ENCODE data around the gene SLC26A6.

GRCh38 chr3:48678566-48679380 lies 43.5 kb upstream of the SLC26A6 start:
- no peak for TF ChIP-seq POLR2A (IDR thresholded peaks at IDR 0.05)
- no peak for TF ChIP-seq EP300 (IDR thresholded peaks at IDR 0.05)

Data from tibial nerve (tissue), 3 donors.